HG03025 (cell line): ENCODE data around the gene UBA3.
A peak's percentile ranks its signal among the peaks of the same experiment; 100 is the strongest.

Source experiments
- ATAC-seq: cut with Tn5 transposase; IDR thresholded peaks from one replicate; pipeline ENCODE4 v1.9.1; 2021; ENCODE audit warnings: mild to moderate bottlenecking, moderate library complexity; ENCODE audit not compliant: unreplicated experiment, low FRiP score

UBA3 gene

DNA sequence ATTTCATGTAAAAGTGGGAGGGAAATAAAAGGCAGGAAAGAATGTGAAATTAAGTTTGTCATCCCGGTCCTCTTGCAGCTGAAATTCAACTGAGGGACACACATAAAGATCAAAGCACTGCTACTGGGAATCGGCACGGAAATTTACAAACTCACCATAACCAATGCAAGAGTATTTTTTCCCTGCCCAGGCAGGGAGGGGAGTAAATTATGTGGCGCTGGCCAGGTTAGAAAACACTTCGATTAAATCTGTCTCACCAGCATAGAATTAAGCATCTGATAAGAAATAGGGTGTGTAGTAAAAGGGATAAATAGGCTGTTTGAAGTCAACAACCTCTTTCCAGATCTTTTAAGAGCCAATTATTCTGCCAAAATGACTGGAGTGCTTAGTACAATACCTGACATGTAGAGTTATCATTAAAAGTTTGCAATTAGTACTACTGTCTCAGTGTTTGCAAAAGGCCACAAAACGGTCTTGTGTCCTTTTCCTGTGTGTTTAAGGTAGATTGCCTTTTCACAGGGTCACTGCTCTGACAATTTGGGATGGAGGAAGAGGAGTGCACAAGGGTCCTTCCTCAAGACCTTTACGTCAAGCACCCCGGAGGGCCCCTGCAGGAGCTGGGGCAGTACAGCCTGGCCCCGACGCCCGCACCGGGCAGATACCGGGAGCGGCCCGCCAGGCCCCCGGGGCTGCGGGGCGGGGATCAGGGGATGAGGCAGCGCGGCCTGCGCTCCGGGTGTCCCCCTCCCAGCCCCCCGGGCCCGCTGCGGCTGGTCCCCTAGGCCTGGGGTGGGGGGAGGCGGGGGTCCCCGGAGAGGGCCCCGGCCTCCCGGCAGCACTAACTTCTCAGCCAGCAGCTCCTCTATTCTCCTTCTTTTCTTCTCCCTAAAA lies 651 bp downstream of the UBA3 start:
- ATAC-seq: no peak

DNA sequence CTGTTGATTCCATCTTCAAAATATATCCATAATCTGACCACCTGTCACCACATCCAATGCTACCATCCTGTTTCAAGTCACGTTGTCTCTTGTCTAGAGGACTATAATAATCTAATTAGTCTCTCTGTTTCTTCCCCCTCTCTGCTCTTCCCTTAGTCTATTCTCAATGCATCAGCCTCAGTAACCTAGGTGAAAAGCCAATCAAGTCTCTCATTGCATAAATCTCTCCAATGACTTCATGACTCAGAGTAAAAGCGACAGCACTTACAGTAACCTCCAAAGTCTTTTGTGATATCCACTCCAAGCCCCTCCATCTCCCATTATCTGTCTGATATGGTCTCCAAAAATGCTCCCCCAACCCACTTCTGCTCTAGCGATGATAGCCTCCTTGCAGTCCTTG lies 7.2 kb downstream of the UBA3 start:
- no peak for ATAC-seq

DNA sequence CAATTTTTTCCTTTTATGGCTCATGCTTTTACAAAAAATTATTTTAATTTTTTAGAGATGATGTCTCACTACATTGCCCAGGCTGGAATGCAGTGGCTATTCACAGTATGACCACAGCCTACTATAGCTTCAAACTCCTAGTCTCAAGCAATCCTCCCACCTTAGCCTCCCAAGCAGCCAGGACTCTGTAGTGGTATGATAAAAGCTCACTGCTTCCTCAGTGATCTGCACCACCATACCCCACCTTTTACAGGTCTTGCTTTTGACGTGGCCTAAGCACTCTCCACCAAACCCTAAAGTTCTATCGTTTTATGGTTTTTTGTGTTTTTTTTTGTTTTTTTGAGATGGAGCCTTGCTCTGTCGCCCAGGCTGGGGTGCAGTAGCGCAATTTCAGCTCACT lies 14.0 kb downstream of the UBA3 start:
- no peak for ATAC-seq

DNA sequence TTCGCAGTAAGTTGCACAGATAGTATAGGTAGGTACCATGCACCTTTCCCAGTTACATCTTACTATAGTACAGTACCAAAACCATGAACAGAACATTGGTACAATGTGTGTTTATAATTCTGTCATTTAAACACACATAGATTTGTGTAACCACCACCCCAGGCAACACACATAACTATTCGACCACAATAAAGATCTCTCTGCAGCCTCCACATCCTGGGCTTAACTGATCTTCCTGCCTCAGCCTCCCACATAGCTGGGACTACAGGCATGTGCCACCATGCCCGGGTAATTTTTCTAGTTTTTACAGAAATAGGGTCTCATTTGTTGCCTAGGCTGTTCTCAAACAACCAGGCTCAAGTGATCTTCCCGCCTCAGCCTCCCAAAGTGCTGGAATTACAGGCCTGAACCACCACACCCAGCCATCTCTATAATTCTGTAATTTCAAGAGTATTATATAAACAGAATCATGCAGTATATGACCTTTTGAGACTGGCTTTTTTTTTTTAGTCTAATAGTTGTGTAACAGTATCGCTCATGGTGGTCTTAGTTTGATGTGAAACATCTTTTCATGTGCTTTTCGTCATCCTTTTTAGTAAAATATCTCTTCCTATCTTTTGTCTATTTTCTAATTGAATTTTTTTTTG lies 14.7 kb downstream of the UBA3 start:
- no peak for ATAC-seq

DNA sequence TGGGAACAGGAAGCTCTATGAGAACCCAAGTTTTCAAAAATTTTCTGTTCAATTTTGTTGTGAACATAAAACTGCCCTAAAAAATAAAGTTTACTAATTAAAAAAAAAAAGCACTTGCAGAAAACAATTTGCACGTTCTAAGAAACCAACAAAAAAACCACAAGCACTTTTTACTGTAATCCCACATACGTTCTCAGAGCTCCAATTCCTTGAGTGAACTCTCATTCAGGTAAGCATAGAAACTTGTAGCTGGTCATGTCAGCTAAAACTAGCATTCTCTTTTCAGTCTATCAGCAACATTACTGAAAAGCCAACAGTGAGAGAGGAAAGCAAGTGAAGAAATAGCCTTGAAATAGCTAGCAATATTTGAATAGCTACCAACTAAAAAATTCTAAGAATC lies 16.5 kb downstream of the UBA3 start:
- no peak for ATAC-seq

DNA sequence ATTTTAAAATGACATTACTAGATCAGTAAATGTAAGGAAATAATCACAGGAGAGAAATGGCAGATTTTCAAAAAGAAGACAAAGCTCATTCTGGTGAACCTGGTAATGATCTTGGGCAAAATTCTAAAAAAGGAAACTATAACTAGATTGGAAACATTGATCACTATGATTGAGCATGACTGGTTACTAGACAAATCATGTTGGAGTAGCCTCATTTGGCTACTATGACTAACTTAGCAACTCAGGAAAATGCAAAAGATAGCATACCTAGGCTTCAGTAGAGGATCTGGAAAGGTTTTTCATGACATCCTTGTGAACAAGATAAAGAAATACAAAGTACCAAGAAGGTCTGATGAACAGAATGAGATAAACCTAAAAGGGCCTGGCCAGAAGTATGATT lies 20.5 kb downstream of the UBA3 start:
- ATAC-seq: no peak

DNA sequence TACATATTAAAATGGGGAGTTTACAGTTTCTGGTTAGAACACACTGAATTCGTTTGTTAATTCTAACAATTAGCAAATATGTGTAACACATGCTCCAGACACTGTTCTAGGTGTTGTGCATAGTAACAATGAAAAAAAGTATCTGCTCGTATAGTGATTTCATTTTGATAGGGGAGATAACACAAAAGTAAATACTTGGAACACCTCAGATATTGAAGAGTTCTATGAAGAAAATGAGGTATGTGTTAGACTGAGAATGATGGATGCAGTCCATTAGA lies 21.3 kb downstream of the UBA3 start:
- no peak for ATAC-seq

DNA sequence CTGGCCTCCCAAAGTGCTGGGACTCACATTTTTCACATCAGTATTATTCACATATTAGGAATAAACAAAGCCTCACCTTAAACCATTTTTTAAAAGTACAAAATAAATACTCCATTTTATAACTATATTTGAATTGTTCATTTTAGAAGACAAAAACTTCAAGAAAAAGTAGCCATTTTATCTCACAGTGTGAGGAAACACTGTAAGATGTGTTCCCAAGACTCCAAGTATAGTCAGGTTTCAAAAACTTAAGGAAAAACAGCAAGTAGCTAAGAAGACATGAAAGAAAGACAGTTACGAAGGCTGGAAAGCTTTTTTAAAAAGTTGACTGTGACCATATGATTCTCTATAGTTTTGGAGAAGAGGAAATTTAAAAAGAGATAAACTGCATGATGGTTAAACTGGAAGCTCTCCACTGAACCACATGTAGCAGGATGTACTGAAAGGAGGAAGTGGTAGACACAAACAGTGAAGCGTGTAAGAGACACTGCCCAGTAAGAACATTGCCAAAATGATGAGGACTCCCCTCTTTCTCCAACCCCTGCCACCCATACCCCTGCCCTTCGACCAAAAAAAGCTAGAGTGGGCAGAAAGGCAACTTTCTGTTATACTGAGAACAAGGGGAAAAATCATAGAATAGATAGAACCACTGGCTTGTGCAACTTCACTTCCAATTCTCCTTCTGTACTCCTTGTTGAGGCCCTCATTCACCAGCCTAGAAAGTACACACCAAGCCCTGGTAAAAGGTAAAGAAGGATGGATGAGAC lies 21.8 kb downstream of the UBA3 start:
- peak; percentile 88 for ATAC-seq

DNA sequence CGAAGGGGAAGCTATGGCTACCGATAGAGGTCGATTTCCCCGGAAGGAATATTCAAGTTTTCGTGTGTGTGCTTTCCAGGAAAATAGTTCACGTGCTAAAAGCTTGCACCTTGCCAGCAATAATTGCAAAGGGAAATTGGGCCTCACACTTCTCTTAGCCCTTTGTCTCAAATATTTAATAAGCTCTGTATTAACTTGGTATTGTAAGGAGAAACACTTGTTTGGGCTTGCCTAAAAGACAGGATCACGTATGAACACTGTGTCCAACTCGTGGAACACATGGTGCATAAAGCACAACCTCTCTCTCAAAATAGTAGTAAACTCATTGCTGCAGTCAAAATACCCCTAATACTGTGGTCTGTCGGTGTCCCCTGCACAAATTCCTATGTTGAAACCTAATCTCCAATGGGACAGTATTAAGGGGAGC lies 27.7 kb downstream of the UBA3 start:
- ATAC-seq: no peak

DNA sequence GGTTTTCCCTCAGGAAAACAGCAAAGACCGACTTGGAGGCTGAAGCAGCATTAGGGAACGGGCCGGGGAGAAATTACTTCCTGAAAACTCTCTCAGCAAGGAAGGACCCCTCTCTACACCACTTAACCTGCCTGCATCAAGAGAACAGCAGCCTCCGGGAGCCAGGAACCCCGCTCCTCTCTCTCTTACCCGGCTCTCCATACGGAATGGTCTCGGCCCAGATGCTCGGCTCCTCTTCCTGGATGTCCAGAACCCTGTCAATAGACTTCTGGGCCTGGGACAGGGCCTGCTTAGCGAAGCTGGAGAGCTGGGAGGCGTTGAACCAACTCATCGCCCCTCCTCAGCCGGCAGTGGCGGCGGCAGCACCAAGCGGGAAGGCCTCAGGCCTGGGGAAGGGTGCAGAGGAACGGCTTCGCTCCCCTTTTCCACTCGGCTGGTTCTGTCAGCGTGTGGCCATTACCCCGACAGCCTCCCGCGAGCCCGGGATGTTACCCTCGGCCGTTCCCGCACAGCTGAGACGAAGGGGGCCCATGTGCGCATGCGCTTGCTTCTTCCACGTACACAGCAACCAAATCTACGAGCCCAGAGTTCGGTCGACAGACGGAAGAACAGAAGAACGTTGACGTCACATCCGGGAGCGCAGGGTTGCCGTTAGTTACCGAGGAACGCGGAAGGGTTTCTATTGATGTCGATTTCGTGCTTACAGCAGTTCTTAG lies 28.3 kb downstream of the UBA3 start, which contains the start of gene TMF1:
Gene TMF1 (minus strand): TSS at position 578 of the 716 bp plus-strand sequence. CDS start 247 bp downstream, at position 331.
- peak; percentile 93 for ATAC-seq

DNA sequence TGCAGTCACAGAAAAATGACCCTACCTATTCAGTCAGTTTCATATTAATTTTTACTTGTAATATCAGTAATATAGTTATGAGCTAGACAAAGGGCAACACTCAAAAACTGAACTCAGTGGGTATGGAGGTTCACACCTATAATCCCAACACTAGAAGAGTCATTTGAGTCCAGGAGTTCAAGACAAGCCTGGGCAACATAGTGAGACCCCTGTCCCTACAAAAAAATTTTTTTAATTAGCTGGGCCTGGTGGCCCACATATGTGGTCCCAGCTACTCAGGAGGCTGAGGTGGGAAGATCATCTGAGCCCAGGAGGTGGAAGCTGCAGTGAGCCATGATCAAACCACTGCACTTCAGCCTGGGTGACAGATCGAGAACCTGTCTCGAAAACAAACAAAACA lies 31.2 kb downstream of the UBA3 start:
- no peak for ATAC-seq

DNA sequence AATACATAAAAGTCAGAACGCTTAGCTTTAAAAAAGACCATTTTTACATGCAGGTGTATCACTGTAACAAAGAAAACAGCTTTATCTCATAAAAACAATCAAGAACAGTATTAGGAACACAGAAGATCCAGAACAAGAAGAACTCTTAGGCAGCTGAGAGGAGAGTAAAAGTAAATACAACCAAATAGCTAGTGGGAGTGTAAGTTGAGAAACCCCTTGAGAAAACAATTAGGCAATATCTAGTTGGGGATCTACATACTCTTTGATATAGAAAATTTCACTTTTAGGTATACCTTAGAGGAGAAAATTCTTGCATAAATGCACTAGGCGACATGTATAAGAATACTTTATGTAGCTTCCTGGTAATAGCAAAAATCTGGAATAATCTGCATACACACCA lies 35.6 kb downstream of the UBA3 start:
- no peak for ATAC-seq

DNA sequence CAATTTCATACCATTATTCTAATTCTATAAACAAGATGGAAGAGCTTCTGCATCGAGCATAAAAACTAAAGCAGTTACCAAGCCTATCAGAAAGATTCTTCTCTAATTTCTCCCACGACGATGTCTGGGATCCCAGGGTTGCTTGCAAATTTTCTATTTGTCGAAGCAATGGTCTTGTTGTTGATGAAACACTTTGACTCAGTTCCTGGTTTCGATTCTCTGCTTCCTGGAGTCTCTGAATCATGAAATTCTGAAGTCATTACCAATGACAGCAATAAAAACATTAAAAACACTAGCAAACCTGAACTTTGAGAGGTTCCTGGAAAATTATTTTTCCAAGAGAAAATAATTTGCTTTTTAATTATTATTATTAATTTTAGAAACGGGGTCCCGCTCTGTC lies 46.7 kb downstream of the UBA3 start:
- ATAC-seq: no peak

DNA sequence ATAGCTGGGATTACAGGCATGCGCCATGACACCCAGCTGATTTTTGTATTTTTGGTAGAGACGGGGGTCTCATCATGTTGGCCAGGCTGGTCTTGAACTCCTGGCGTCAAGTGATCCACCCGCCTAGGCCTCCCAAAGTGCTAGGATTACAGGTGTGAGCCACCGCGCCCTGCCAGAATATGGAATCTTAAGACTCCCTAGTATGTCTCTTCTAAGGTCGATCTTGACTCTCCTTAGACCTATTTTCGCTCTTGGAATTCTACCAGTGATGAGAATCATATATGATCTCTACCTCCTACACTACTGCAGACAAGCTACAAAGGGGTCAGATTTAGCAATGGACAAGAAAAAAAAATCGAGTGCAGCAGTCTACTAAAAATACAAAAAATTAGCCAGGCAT lies 47.4 kb downstream of the UBA3 start:
- ATAC-seq: no peak

DNA sequence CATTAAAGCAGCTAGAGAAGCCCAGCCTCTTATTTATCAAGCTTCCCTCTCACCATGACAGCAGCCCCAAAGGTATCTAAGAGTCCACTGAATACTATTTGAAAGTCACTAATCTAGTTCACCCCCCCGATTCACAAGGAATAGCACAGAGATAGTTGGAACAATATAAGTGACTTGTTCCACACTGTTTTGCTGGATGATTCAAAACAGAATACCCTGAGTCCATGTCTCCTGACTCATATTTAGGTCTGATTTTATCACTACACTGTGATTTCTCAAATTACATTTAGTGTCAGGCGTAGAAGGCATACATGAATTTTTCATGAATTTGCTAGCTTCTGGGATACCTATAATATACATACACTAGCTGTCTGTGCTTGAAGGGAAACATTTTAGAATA lies 48.0 kb downstream of the UBA3 start:
- ATAC-seq: no peak

DNA sequence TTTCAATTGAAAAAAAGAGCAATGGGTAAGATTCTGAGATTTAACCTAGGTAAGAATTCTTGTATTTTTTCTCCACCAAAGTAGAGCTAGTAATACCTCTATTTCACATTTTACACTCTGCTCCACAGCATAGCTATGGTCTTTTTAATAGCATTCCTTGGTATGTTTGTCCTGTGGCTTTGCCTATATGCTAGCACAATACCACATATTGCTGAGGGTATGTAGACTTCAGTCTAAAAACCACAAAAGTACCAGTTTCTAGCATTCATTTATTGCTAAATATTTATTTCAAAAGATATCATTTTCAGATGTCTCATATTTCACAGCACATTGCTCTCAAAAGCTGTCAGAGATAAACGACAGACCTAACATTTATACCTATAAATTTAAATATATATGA lies 48.5 kb downstream of the UBA3 start:
- ATAC-seq: no peak

DNA sequence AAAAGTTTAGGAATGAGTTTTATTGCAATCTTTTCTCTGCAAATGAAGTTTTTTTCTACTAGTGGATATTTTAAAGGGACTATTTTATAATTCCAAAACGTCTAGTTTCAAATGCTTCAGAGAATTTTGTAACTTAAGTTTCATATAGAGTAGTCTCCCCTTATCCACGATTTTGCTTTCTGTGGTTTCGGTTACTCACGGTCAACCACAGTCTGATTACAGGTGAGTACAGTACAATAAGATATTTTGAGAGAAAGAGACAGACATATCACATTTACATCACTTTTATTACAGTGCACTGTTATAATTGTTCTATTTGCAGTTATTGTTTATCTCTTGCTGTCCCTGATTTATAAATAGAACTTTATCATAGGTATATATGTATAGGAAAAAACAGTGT lies 59.3 kb downstream of the UBA3 start:
- no peak for ATAC-seq

DNA sequence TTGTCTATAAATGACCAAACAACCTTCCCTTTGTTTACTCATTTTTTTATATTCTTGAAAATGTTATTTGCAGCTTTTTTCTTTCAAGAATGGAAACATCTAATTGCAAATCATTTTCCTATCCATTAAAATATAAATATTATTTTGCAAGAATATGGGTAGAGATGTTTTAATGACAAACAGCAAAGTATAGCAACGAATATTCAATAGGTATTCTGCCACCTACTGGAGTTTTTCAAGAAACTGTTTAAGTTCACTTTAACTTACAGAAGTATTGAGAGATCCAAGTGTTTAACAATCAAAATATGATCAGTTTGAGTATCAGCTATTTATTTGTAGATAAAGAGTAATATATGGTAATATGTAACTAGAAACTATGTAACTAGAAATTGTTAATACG lies 59.7 kb downstream of the UBA3 start:
- no peak for ATAC-seq

DNA sequence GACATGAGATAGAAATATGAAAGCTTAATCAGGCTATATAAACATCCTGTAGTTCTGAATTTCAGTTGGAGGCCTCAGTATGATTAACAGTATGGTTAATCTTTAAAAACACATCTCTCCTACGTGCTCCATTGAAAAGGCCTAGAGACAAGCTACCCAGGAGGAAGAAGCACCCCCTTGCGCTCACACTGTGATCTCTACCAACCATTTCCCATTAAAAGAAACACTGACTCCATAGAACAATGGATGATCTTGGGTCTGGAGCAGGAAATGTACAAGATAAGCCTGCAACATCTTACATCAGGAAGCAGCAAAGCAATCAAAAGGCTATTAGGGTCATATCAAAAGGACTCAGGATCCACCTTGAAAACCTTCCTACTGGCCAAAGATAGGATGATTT lies 63.3 kb downstream of the UBA3 start:
- no peak for ATAC-seq

DNA sequence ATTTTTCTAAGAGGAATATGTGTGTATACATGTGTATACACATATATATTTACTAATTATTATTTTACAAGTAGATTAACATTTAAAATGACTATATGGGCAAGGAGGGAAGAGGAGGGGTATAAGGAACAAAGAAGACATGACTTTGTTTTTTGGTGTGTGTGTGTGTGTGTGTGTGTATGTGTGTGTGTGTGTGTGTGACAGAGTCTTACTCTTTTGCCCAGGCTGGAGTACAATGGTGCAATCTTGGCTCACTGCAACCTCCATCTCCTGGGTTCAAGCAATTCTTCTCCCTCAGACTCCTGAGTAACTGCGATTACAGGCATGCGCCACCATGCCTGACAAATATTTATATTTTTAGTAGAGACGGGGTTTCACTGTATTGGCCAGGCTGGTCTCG lies 64.1 kb downstream of the UBA3 start:
- no peak for ATAC-seq

DNA sequence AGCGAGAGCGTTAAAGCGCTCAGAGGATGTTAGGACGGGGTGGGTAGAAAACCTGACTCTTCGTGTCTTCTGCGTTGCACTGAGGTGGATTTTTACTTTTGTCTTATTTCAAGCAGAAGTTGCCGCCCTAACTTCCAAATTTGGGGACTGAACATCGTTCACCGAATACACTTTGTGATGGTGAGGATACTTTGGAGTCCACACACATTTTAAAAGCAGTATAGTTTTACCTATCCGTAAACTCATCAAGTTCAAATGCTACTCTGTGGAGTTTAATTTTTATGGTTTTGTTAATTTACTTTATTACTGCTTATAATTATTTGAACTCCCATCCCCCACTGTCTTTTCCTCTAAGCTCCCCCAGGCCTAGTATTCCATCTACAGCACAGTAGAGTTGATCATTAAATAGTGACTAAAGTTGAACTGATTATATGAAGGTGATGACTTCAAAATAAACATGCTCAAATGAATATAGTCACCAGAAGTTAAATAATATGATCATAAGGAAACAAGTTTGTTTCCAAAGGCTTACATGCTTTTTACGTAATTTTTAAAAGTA lies 66.1 kb downstream of the UBA3 start:
- ATAC-seq: no peak
